ENCODE measurements around the gene ADK.

GRCh38 chr10:74381291-74381853 is 230.4 kb downstream of the ADK start:
- no peak for TF ChIP-seq MNT (IDR thresholded peaks at IDR 0.05)
- no peak for TF ChIP-seq MTA1 (CRISPR knock-in tag; IDR thresholded peaks at IDR 0.05; ENCODE audit: borderline replicate concordance)
- TF ChIP-seq POLR2A (IDR thresholded peaks at IDR 0.05; ENCODE audit: insufficient read depth in 1 of 2, low read depth in 2 of 2, low read length in 2 of 2), result no peak
